ENCODE measurements around the gene EXOC6B. TPM values are rescaled to one million over a fixed set of nuclear protein-coding genes. Genes with fewer than 3 reads are reported as not detected.

EXOC6B gene
- total RNA-seq, 1 donor from 2014 or later: 46.1 TPM

DNA sequence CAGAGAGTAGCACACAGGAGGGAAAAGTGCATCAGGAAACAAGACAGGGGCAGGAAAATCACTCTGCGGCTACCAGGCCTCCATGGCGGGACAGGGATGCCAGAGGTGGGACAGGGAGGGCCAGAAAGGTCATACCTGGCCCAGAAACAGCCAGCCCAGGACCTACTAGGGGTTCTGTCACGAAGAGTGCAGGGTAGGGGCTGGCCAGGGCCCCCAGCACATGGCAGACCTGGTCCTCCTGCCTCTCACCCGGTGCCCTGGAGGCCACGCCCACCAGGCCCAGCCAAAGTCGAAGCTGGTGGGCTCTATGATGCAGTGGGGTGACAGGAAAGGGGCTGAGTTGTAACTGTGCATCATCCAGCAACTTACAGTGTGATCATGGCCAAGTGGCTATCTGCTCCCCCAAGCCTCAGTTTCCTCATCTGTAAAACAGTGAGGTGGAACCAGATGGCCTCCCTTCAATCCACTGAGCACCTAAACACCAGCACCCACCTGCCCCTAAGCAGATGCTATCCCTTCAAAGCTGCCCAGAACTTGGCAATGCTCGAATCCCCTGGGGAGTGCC lies 688.8 kb downstream of the EXOC6B start:
- Mint-ChIP-seq H3K27me3 (peaks cover 4% of the 10 kb centered on the region), H3K4me3 (no peak overlapping the region), H3K4me1 (ENCODE audit: unreplicated experiment) (peaks cover 3% of the 10 kb centered on the region), H3K27ac (no peak overlapping the region), H3K9me3 (no peaks in the 10 kb centered on the region), H3K36me3 (no peaks in the 10 kb centered on the region)
- DNase-seq (ENCODE audit: extremely low spot score, unreplicated experiment): no peak
- no peak for TF ChIP-seq CTCF (conservative IDR thresholded peaks at IDR 0.05)

DNA sequence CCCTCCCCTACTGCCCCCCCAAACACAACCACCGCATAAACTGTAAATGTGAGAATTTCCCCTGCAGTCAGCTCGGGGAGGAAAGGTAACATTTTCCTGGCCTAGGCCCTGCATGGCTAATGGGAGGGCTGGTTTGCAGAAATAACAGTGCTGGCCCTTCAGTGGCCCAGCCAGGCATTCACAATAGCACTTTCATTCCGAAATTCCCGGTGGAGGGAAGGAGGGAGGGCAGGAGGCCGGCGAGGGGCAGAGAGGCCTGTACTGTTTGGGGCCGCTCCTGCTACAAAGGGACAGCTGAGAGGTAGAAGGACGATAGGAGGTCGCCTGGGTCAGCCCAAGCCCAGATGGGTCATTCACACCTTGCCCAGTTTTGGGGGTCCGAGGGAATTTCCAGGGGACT lies 689.5 kb downstream of the EXOC6B start:
- DNase-seq (ENCODE audit: extremely low spot score, unreplicated experiment): peak; percentile 70
- H3K4me1 Mint-ChIP-seq (ENCODE audit: unreplicated experiment): peaks cover 3% of the 10 kb centered on the region
- H3K27me3 Mint-ChIP-seq: peaks cover under 1% of the 10 kb centered on the region

DNA sequence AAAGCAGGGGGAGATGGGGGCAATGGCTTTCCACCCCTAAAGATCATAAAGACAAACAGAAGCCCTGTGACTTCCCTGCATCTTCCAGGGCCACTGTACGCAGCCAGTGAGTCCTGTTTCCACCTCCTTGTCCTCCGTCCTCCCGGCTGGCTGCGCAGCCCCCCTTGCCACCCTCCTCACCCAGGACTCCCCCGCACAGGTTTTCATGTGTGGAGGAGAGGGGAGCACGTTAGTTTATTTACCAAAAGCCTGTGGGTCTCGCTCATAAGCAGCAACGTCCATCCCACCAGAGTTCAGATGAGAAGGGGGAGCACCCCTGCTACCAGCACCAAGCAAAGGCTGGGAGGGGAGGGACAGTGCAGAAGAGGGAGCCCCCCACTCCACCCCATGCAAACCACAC lies 689.9 kb downstream of the EXOC6B start:
- Mint-ChIP-seq H3K9me3 (no peaks in the 10 kb centered on the region), H3K4me1 (ENCODE audit: unreplicated experiment) (peaks cover 3% of the 10 kb centered on the region), H3K36me3 (no peaks in the 10 kb centered on the region), H3K27me3 (no peaks in the 10 kb centered on the region), H3K27ac (no peak overlapping the region), H3K4me3 (no peak overlapping the region)
- no peak for DNase-seq (ENCODE audit: extremely low spot score, unreplicated experiment)
- no peak for TF ChIP-seq CTCF (conservative IDR thresholded peaks at IDR 0.05)

More for the DNA sequence above, 689.5 kb downstream of the EXOC6B start:
- Mint-ChIP-seq H3K36me3 (no peaks in the 10 kb centered on the region), H3K9me3 (no peaks in the 10 kb centered on the region), H3K4me3 (no peak overlapping the region), H3K27ac (no peak overlapping the region)
- no peak for TF ChIP-seq CTCF (conservative IDR thresholded peaks at IDR 0.05)

- Mint-ChIP-seq H3K9me3 (no peaks in the 10 kb centered on the region), H3K36me3 (no peaks in the 10 kb centered on the region), H3K27ac (no peak overlapping the region), H3K4me1 (ENCODE audit: unreplicated experiment) (peaks cover 11% of the 10 kb centered on the region), H3K27me3 (peaks cover 6% of the 10 kb centered on the region), H3K4me3 (no peak overlapping the region)
- TF ChIP-seq CTCF (conservative IDR thresholded peaks at IDR 0.05): no peak
- DNase-seq (ENCODE audit: extremely low spot score, unreplicated experiment): no peak
Measured at GRCh38 chr2:72134997-72135800, 690.6 kb downstream of the EXOC6B start.

- peaks cover 9% of the 10 kb centered on the region for H3K27me3 Mint-ChIP-seq
- no peak for DNase-seq (ENCODE audit: extremely low spot score, unreplicated experiment)
- no peaks in the 10 kb centered on the region for H3K9me3 Mint-ChIP-seq
- H3K4me3 Mint-ChIP-seq: no peak overlapping the region
- no peak overlapping the region for H3K27ac Mint-ChIP-seq
- peaks cover 17% of the 10 kb centered on the region for H3K4me1 Mint-ChIP-seq (ENCODE audit: unreplicated experiment)
- no peak for TF ChIP-seq CTCF (conservative IDR thresholded peaks at IDR 0.05)
- H3K36me3 Mint-ChIP-seq: no peaks in the 10 kb centered on the region
Measured at GRCh38 chr2:72134408-72134996, 691.3 kb downstream of the EXOC6B start.
